Upper lobe of left lung (tissue), 4 donors: Measurements from ENCODE around the gene SDCCAG8.

ENCODE experiments used
- CTCF ChIP-seq, 6 experiments: fragments of 450-650 bp in 4 of 6; fragments of 200-600 bp in 2 of 6; sonication (generic) in 2 of 6; IDR thresholded peaks; one replicate each; pipeline ENCODE4 v1.5.1; 2016 to 2019; ENCODE audit warnings: antibody characterized with exemption in 6 of 6
- EP300 ChIP-seq, 4 donors: sonication (generic); formaldehyde crosslinking; IDR thresholded peaks; one replicate each; pipeline ENCODE4 v1.5.1; 2017; ENCODE audit warnings: antibody characterized with exemption in 4 of 4, control low read depth in 2 of 4
- POLR2A ChIP-seq, 4 donors: fragments of 450-650 bp; IDR thresholded peaks; one replicate each; pipeline ENCODE4 v1.5.1; 2016 to 2017; ENCODE audit warnings: antibody characterized with exemption in 4 of 4, mild to moderate bottlenecking in 2 of 4
- POLR2AphosphoS5 ChIP-seq, 2 donors: sonication (generic); formaldehyde crosslinking; IDR thresholded peaks; one replicate each; pipeline ENCODE4 v1.5.1; 2017; ENCODE audit warnings: antibody characterized with exemption in 2 of 2

DNA sequence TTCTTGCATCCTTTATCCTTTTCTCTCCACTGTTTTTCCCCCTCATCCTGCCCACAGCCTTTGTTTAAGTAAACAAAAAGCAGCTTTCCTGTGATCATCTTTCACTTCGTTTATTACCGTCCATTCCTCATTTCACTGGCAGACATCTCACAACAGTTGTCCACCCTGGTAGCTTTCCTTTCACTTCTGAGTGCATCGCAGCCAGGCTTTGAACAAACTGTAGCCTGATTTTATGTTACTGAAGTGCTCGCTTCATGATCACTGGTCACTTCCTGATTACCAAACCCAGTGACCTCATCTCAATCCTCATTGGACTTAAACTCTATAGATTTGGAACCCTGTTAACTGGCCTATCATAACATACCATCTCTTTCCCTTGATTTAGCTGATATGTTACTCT lies 67.7 kb downstream of the SDCCAG8 start:
- TF ChIP-seq CTCF (IDR thresholded peaks at IDR 0.05) (no peak), POLR2A (IDR thresholded peaks at IDR 0.05) (no peak), EP300 (IDR thresholded peaks at IDR 0.05) (no peak), POLR2AphosphoS5 (IDR thresholded peaks at IDR 0.05) (no peak)
